Lower lobe of right lung (tissue), 2 donors: ENCODE results near the gene YJU2. TPM values are rescaled to one million over a fixed set of nuclear protein-coding genes. Genes with fewer than 3 reads are reported as not detected.
"Not testable (repeated sequence)": the region's sequence is repeated elsewhere in the genome, so short reads cannot be mapped to it uniquely, and the experiment has no call there.

Source experiments
- ATAC-seq, 2 donors: fragments of 200-7000 bp; cut with Tn5 transposase; one replicate each; pipeline ENCODE4 v1.9.1; 2020 to 2022; ENCODE audit warnings: mild to moderate bottlenecking in 2 of 2, moderate library complexity in 2 of 2
- DNase-seq: peaks from one replicate; pipeline ENCODE4 v3.0.0-alpha.2; 2020
- H3K27ac ChIP-seq: fragments of 200-600 bp; one replicate; pipeline ENCODE4 v1.8.0; 2022
- H3K27me3 ChIP-seq: fragments of 200-600 bp; one replicate; pipeline ENCODE4 v1.8.0; 2022; ENCODE audit warnings: low read depth
- H3K36me3 ChIP-seq: fragments of 200-600 bp; one replicate; pipeline ENCODE4 v1.8.0; 2022; ENCODE audit warnings: mild to moderate bottlenecking
- H3K4me1 ChIP-seq: fragments of 200-600 bp; one replicate; pipeline ENCODE4 v1.8.0; 2022
- H3K4me3 ChIP-seq: fragments of 200-600 bp; one replicate; pipeline ENCODE4 v1.8.0; 2022; ENCODE audit warnings: mild to moderate bottlenecking
- H3K9me3 ChIP-seq: fragments of 200-600 bp; one replicate; pipeline ENCODE4 v1.8.0; 2022
- intact Hi-C: fragments of 100-400 bp; cut with DNase I; formaldehyde crosslinking; loops from one replicate; pipeline ENCODE4 v1.11.0; 2022
- total RNA-seq: library from RNA; stranded (reverse); fragmentation: NEBNext Ultra II Directional; extraction: Animal tissue kit (Norgen Biotek cat#: 25700); gene quantifications from one replicate; pipeline ENCODE4 v1.2.1, GENCODE V29; 2021
- TF ChIP-seq, protein P1 (sequence below): fragments of 200-600 bp; IDR thresholded peaks from one replicate; pipeline ENCODE4 v1.8.0; 2022; ENCODE audit warnings: antibody characterized with exemption, mild to moderate bottlenecking
- donor health status: DM: no; HTN: yes; CAD: no; lungs with severe emphysema.

The YJU2 gene
- total RNA-seq, 1 donor from 2014 or later, result 16.7 TPM

GRCh38 chr19:4272894-4273293, 26.0 kb downstream of the YJU2 start:
- Histone ChIP-seq H3K4me3 (no peak overlapping the region), H3K4me1 (no peaks in the 10 kb centered on the region), H3K36me3 (peaks cover 35% of the 10 kb centered on the region), H3K27ac (no peak overlapping the region), H3K27me3 (peaks cover 8% of the 10 kb centered on the region), H3K9me3 (no peaks in the 10 kb centered on the region)
- intact Hi-C loops, result no loop called here
- TF ChIP-seq, protein P1, sequence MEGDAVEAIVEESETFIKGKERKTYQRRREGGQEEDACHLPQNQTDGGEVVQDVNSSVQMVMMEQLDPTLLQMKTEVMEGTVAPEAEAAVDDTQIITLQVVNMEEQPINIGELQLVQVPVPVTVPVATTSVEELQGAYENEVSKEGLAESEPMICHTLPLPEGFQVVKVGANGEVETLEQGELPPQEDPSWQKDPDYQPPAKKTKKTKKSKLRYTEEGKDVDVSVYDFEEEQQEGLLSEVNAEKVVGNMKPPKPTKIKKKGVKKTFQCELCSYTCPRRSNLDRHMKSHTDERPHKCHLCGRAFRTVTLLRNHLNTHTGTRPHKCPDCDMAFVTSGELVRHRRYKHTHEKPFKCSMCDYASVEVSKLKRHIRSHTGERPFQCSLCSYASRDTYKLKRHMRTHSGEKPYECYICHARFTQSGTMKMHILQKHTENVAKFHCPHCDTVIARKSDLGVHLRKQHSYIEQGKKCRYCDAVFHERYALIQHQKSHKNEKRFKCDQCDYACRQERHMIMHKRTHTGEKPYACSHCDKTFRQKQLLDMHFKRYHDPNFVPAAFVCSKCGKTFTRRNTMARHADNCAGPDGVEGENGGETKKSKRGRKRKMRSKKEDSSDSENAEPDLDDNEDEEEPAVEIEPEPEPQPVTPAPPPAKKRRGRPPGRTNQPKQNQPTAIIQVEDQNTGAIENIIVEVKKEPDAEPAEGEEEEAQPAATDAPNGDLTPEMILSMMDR, result no peak
- ATAC-seq (no peak), DNase-seq (no peak)

GRCh38 chr19:4274321-4274686, 27.4 kb downstream of the YJU2 start:
- H3K27me3 ChIP-seq, result peaks cover 15% of the 10 kb centered on the region
- H3K36me3 ChIP-seq, result peaks cover 21% of the 10 kb centered on the region
- DNase-seq, H3K4me1 ChIP-seq, ATAC-seq, H3K4me3 ChIP-seq, H3K9me3 ChIP-seq, intact Hi-C loops, H3K27ac ChIP-seq: not testable (repeated sequence)

DNA sequence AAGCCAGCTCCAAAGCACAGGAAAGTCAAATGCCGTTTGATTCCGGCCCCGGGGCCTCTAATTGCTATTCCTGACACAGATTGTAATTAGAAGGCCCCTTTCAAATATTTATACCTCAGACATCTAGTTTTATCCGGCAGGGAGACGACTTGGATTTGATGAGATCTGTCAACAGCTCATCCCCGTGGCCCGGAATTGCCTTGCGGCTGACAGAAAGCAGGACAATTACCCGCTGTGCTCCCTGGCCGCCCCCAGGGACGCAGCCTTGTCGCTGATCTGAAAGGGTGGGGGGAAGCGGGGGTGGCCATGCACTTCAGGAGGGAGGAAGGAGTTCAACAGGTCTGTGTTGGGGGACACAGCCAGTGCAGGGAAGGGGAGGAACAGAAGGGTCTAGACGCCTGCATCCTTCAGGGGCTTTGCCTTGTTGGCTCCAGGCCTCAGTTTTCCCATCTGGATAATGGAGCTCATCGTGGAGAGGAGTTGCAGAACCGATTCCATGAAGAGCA, 30.4 kb downstream of the YJU2 start:
- intact Hi-C loops, result no loop called here
- H3K27me3 ChIP-seq, result peaks cover 44% of the 10 kb centered on the region
- DNase-seq, result no peak

DNA sequence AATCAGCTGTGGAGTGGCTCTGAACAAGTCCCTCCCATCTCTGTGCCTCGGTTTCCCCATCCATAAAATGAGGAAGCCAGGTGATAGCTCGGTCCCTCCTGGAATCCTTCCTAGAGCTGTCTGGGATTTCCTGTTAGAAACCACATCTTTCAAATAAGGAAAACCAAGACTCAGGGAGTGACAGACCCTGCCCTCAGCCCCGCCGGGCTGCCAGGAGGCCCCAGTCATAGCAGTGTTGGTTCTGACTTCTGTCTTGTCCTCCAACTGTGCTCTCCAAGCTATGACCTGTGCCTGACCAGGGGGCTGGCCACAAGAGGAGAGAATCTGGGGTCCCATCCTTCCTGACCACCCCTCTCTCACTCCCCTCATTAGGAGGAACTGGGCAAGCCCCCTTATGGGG, 31.1 kb downstream of the YJU2 start:
- Histone ChIP-seq H3K9me3 (no peaks in the 10 kb centered on the region), H3K27me3 (peaks cover 52% of the 10 kb centered on the region), H3K27ac (no peak overlapping the region), H3K4me1 (peaks cover 8% of the 10 kb centered on the region), H3K36me3 (no peaks in the 10 kb centered on the region), H3K4me3 (no peak overlapping the region)
- no peak for DNase-seq
- intact Hi-C loops, result no loop called here
- ATAC-seq, result no peak
- TF ChIP-seq, protein P1, result no peak

More for the DNA sequence above, 30.4 kb downstream of the YJU2 start:
- TF ChIP-seq, protein P1, result no peak
- no peaks in the 10 kb centered on the region for H3K36me3 ChIP-seq
- no peaks in the 10 kb centered on the region for H3K9me3 ChIP-seq
- H3K4me1 ChIP-seq, result peaks cover 8% of the 10 kb centered on the region
- H3K4me3 ChIP-seq, result no peak overlapping the region
- H3K27ac ChIP-seq, result no peak overlapping the region
- ATAC-seq, result no peak

DNA sequence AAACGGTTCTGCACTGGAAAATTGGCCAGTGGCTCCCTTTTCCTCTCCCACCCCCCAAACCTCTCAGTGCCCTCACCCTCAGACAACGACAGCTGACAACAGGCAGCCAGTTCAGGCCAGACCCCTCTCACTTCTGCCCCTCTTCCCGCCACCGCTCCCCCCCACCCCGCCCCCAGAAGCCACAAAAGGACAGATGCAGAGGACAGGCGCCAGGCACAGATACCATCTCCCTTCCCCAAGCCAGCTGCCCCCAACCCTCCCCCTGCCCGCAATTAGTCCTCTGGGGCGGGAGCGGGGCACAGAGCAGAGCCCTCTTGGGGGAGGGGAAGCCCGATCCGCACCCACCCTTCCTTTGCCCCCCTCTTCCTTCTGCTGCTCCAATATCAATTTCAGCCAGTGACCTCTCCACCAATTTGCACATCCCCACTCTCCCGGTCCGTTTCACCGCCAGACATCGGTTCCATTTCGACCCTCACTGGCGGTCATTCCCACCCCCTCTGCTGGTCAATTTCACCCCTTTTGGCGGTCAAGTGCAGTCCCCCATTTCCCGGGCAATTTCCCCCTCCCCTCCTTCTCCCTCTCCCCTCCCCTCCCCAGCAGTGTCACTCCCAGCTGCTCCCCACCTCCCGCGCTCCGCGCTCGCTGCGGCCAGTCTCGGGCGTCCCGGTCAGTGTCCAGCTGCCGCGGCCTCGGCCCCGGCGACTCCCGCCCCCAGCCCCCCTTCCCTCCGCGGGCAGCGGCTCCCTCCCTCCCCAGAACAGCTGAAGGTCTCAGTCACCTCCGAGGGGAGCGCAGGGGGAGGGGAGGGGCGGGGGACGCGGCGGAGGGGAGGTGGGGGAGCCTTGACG, 31.8 kb downstream of the YJU2 start, which contains the start of gene SHD:
Gene SHD, plus strand, starts transcription at position 848 of the 848 bp plus-strand sequence. CDS start 798 bp downstream, outside the sequence.
- TF ChIP-seq, protein P1, result no peak
- H3K27ac ChIP-seq, result no peak within 1 kb of the TSS
- no peaks in the 10 kb centered on the region for H3K36me3 ChIP-seq
- ATAC-seq (no peak), DNase-seq (no peak)
- intact Hi-C loops, result no loop called here
- no peaks in the 10 kb centered on the region for H3K9me3 ChIP-seq
- peaks cover 54% of the 10 kb centered on the region for H3K27me3 ChIP-seq
- H3K4me3 ChIP-seq, result peak within 1 kb of the TSS; percentile 14
- H3K4me1 ChIP-seq, result peaks cover 8% of the 10 kb centered on the region

GRCh38 chr19:4279267-4279529, 32.3 kb downstream of the YJU2 start:
- TF ChIP-seq, protein P1, result no peak
- intact Hi-C loops, result no loop called here
- DNase-seq (no peak), ATAC-seq (peak in 1 of 2 donors; percentile 16)
- Histone ChIP-seq H3K36me3 (no peaks in the 10 kb centered on the region), H3K27me3 (peaks cover 55% of the 10 kb centered on the region), H3K4me1 (peaks cover 8% of the 10 kb centered on the region), H3K4me3 (peak overlapping the region; percentile 3), H3K9me3 (no peaks in the 10 kb centered on the region), H3K27ac (no peak overlapping the region)
